Common myeloid progenitor, CD34-positive (primary cell): ENCODE measurements around the gene SMIM36.
"Not testable (repeated sequence)": the region's sequence is repeated elsewhere in the genome, so short reads cannot be mapped to it uniquely, and the experiment has no call there.

Experiments
- CTCF ChIA-PET: fragments of 350-600 bp; sonication (Branson Sonifier 250); formaldehyde crosslinking; loops from one replicate; lab custom pipeline; 2021; ENCODE audit warnings: antibody characterized with exemption; lab: Charles Lee
- POLR2A ChIA-PET: fragments of 350-600 bp; sonication (Branson Sonifier 250); formaldehyde crosslinking; loops from one replicate; lab custom pipeline; 2021; ENCODE audit warnings: antibody characterized with exemption; lab: Charles Lee
- DNase-seq, 3 donors: peaks; one replicate each; pipeline versions ENCODE4 v3.0.0 to v3.0.0-alpha.2; 2013
- H3K27ac ChIP-seq, 2 experiments: 1 replicate in 1 of 2; 2 replicates in 1 of 2; pipeline ENCODE4 v1.7.0; 2013; ENCODE audit warnings: inconsistent platforms in 2 of 2, low read length in 2 of 2, mild to moderate bottlenecking in 2 of 2, low read depth in 1 of 2, moderate library complexity in 1 of 2; ENCODE audit not compliant: severe bottlenecking in 2 of 2, insufficient read depth in 1 of 2, poor library complexity in 1 of 2
- H3K27me3 ChIP-seq, 5 experiments: replicated peaks in 2 of 5; 1 replicate in 3 of 5; 2 replicates in 2 of 5; pipeline versions ENCODE4 v1.6.1 to v1.7.0; 2013; ENCODE audit warnings: low read length in 4 of 5, mild to moderate bottlenecking in 2 of 5, moderate library complexity in 2 of 5, inconsistent platforms in 1 of 5; ENCODE audit not compliant: insufficient read depth in 5 of 5, control insufficient read depth in 4 of 5
- H3K36me3 ChIP-seq, 4 experiments: 1 replicate in 2 of 4; 2 replicates in 2 of 4; pipeline versions ENCODE4 v1.6.1 to v1.7.0; 2013; ENCODE audit warnings: low read length in 3 of 4, control low read depth in 1 of 4, mild to moderate bottlenecking in 1 of 4; ENCODE audit not compliant: control insufficient read depth in 4 of 4, insufficient read depth in 4 of 4
- H3K4me1 ChIP-seq, 4 experiments: 1 replicate in 3 of 4; 2 replicates in 1 of 4; pipeline versions ENCODE4 v1.6.1 to v1.7.1; 2013; ENCODE audit warnings: low read length in 3 of 4, mild to moderate bottlenecking in 3 of 4, control low read depth in 1 of 4, inconsistent platforms in 1 of 4, moderate library complexity in 1 of 4; ENCODE audit not compliant: control insufficient read depth in 4 of 4, insufficient read depth in 4 of 4; ENCODE audit errors: control extremely low read depth in 1 of 4
- H3K4me3 ChIP-seq, 7 experiments: 1 replicate in 4 of 7; 2 replicates in 3 of 7; pipeline versions ENCODE4 v1.5.1 to v1.7.0; 2013; ENCODE audit warnings: mild to moderate bottlenecking in 7 of 7, low read length in 6 of 7, moderate library complexity in 6 of 7, inconsistent platforms in 2 of 7, low read depth in 2 of 7, control low read depth in 1 of 7; ENCODE audit not compliant: insufficient read depth in 4 of 7, control insufficient read depth in 1 of 7; ENCODE audit errors: extremely low read depth in 1 of 7
- H3K9me3 ChIP-seq, 5 experiments: 1 replicate in 4 of 5; 2 replicates in 1 of 5; pipeline versions ENCODE4 v1.6.1 to v1.7.1; 2013; ENCODE audit warnings: low read length in 4 of 5, mild to moderate bottlenecking in 2 of 5, inconsistent platforms in 1 of 5, low read depth in 1 of 5, moderate library complexity in 1 of 5; ENCODE audit not compliant: control insufficient read depth in 4 of 5, insufficient read depth in 2 of 5; ENCODE audit errors: control extremely low read depth in 1 of 5
- WGBS: methylation state at CpG from one replicate; pipeline ENCODE4 v1.1.5; 2013; ENCODE audit not compliant: insufficient coverage; 5-methylcytosine and 5-hydroxymethylcytosine counted together

The SMIM36 gene

GRCh38 chr17:55451203-55451641 is 60.0 kb downstream of the SMIM36 start:
- POLR2A ChIA-PET, result no interaction called here
- peak overlapping the region in 1 of 7 experiments; percentile 24 for H3K4me3 ChIP-seq

GRCh38 chr17:55450232-55450825 is 60.9 kb downstream of the SMIM36 start:
- ChIA-PET POLR2A (interaction anchor here (0.7 kb wide), 1 partner anchor 14 kb away, joined by 8 read pairs; no protein-coding TSS in a partner anchor), CTCF (no interaction called here)
- 86% methylated on average over 2 of the region's 7 CpGs for WGBS
- no peak for DNase-seq
- H3K4me1 ChIP-seq, result peaks cover 4 to 24% (median 7%) of the 10 kb centered on the region in 4 experiments
- H3K27ac ChIP-seq, result no peak overlapping the region
- H3K27me3 ChIP-seq, result no peaks in the 10 kb centered on the region
- H3K9me3 ChIP-seq, result no peaks in the 10 kb centered on the region
- H3K36me3 ChIP-seq, result no peaks in the 10 kb centered on the region
- H3K4me3 ChIP-seq, result no peak overlapping the region

More at GRCh38 chr17:55451203-55451641, 60.0 kb downstream of the SMIM36 start:
- no peaks in the 10 kb centered on the region for H3K27me3 ChIP-seq
- no peaks in the 10 kb centered on the region for H3K9me3 ChIP-seq
- H3K36me3 ChIP-seq, result no peaks in the 10 kb centered on the region
- peaks cover 4 to 24% (median 7%) of the 10 kb centered on the region in 4 experiments for H3K4me1 ChIP-seq
- CTCF ChIA-PET, result no interaction called here
- H3K27ac ChIP-seq, result no peak overlapping the region
- peak; percentile 63 to 85 (median 76) for DNase-seq
- 77% methylated on average over 1 of the region's 1 CpG for WGBS

- POLR2A ChIA-PET, result no interaction called here
- no peak overlapping the region for H3K4me3 ChIP-seq
- no peak for DNase-seq
- no peaks in the 10 kb centered on the region for H3K9me3 ChIP-seq
- CTCF ChIA-PET, result interaction anchor here (0.7 kb wide), 1 partner anchor 12 kb away, joined by 3 read pairs; no protein-coding TSS in a partner anchor
- H3K27ac ChIP-seq, result no peak overlapping the region
- H3K4me1 ChIP-seq, result peaks cover 6 to 24% (median 9%) of the 10 kb centered on the region in 4 experiments
- 58% methylated on average over 4 of the region's 4 CpGs for WGBS
- no peaks in the 10 kb centered on the region for H3K36me3 ChIP-seq
- H3K27me3 ChIP-seq, result no peaks in the 10 kb centered on the region
Observed at GRCh38 chr17:55448681-55449080, 62.6 kb downstream of the SMIM36 start.

GRCh38 chr17:55446581-55447205 is 64.6 kb downstream of the SMIM36 start:
- Histone ChIP-seq H3K27me3 (no peaks in the 10 kb centered on the region), H3K36me3 (no peaks in the 10 kb centered on the region), H3K4me1 (peaks cover 5 to 13% (median 7%) of the 10 kb centered on the region in 4 experiments), H3K27ac (no peak overlapping the region), H3K9me3 (no peaks in the 10 kb centered on the region), H3K4me3 (no peak overlapping the region)
- 94% methylated on average over 2 of the region's 4 CpGs for WGBS
- no peak for DNase-seq
- CTCF ChIA-PET, result interaction anchor here (0.7 to 0.9 kb wide), 2 partner anchors 13 to 17 kb away, joined by 3 read pairs; no protein-coding TSS in a partner anchor
- POLR2A ChIA-PET, result interaction anchor here (0.7 kb wide), 1 partner anchor 404 kb away, joined by 5 read pairs; no protein-coding TSS in a partner anchor

GRCh38 chr17:55446004-55446403 is 65.2 kb downstream of the SMIM36 start:
- not testable (repeated sequence) for H3K9me3 ChIP-seq, H3K27me3 ChIP-seq, H3K36me3 ChIP-seq, H3K4me1 ChIP-seq, DNase-seq, H3K4me3 ChIP-seq, H3K27ac ChIP-seq
- ChIA-PET CTCF (interaction anchor here (0.7 kb wide), 1 partner anchor 16 kb away, joined by 3 read pairs; no protein-coding TSS in a partner anchor), POLR2A (interaction anchor here (0.7 kb wide), 1 partner anchor 405 kb away, joined by 5 read pairs; no protein-coding TSS in a partner anchor)
- 100% methylated on average over 4 of the region's 4 CpGs for WGBS

- Histone ChIP-seq H3K36me3 (no peaks in the 10 kb centered on the region), H3K27me3 (no peaks in the 10 kb centered on the region), H3K4me3 (no peak overlapping the region), H3K27ac (no peak overlapping the region), H3K4me1 (peaks cover 0 to 6% (median 2%) of the 10 kb centered on the region in 4 experiments), H3K9me3 (no peaks in the 10 kb centered on the region)
- peak in 2 of 3 donors; percentile 61 to 75 for DNase-seq
- CTCF ChIA-PET, result no interaction called here
- POLR2A ChIA-PET, result no interaction called here
- WGBS, result 91% methylated on average over 4 of the region's 6 CpGs
Observed at GRCh38 chr17:55444471-55445441, 66.5 kb downstream of the SMIM36 start.
